Activated B cell treated with CpG ODN at 0.5 μM for 24 hours (primary cell): ENCODE results near the gene PPM1F. TPM values are rescaled to one million over a fixed set of nuclear protein-coding genes. Genes with fewer than 3 reads are reported as not detected.

ENCODE experiments used
- ATAC-seq: fragments of 200-7000 bp; cut with Tn5 transposase; one replicate; pipeline ENCODE4 v1.10.0; 2021; ENCODE audit warnings: low read depth, mild to moderate bottlenecking, moderate library complexity
- CTCF ChIA-PET: fragments of 350-600 bp; sonication (Branson Sonifier 250); formaldehyde crosslinking; loops from one replicate; lab custom pipeline; 2021; ENCODE audit warnings: antibody characterized with exemption; lab: Charles Lee
- POLR2A ChIA-PET: fragments of 350-600 bp; sonication (Branson Sonifier 250); formaldehyde crosslinking; loops from one replicate; lab custom pipeline; 2021; ENCODE audit warnings: antibody characterized with exemption; lab: Charles Lee
- DNase-seq: peaks from one replicate; pipeline ENCODE4 v3.0.0; 2022
- H3K27ac Mint-ChIP-seq: one replicate; pipeline ENCODE4 v1.8.0; 2020; ENCODE audit warnings: mixed read lengths
- H3K27me3 Mint-ChIP-seq: one replicate; pipeline ENCODE4 v1.8.0; 2021; ENCODE audit warnings: mixed read lengths
- H3K36me3 Mint-ChIP-seq: one replicate; pipeline ENCODE4 v1.8.0; 2021; ENCODE audit warnings: low read depth, mixed read lengths
- H3K4me1 Mint-ChIP-seq: one replicate; pipeline ENCODE4 v1.8.0; 2021; ENCODE audit warnings: mixed read lengths
- H3K4me3 Mint-ChIP-seq: one replicate; pipeline ENCODE4 v1.8.0; 2020; ENCODE audit warnings: mild to moderate bottlenecking, mixed read lengths
- H3K9me3 Mint-ChIP-seq: one replicate; pipeline ENCODE4 v1.8.0; 2020; ENCODE audit warnings: mixed read lengths
- CTCF ChIP-seq: fragments of 200-600 bp; IDR thresholded peaks from one replicate; pipeline ENCODE4 v1.8.0; 2022; ENCODE audit warnings: antibody characterized with exemption, mild to moderate bottlenecking
- intact Hi-C: fragments of 100-400 bp; cut with micrococcal nuclease; formaldehyde crosslinking; loops from one replicate; pipeline ENCODE4 v1.15.1; 2024
- total RNA-seq: library from RNA; stranded (reverse); gene quantifications from 2 replicates; pipeline ENCODE4 v1.2.3, GENCODE V29; 2022

PPM1F gene
- total RNA-seq, 1 donor from 2014 or later: 21.1 TPM

GRCh38 chr22:21947040-21948014 lies 5.3 kb downstream of the PPM1F start:
- H3K4me3 Mint-ChIP-seq: no peak overlapping the region
- H3K27me3 Mint-ChIP-seq: no peaks in the 10 kb centered on the region
- no peak overlapping the region for H3K27ac Mint-ChIP-seq
- ATAC-seq (no peak), DNase-seq (no peak)
- H3K4me1 Mint-ChIP-seq: peaks cover 18% of the 10 kb centered on the region
- ChIA-PET CTCF (interaction anchor here (1.3 kb wide), 1 partner anchor 9 kb away, joined by 4 read pairs; no protein-coding TSS in a partner anchor), POLR2A (no interaction called here)
- H3K36me3 Mint-ChIP-seq: peaks cover 16% of the 10 kb centered on the region
- H3K9me3 Mint-ChIP-seq: no peaks in the 10 kb centered on the region
- intact Hi-C loops: no loop called here
- no peak for TF ChIP-seq CTCF

- Mint-ChIP-seq H3K36me3 (peaks cover 16% of the 10 kb centered on the region), H3K9me3 (no peaks in the 10 kb centered on the region), H3K4me1 (peaks cover 18% of the 10 kb centered on the region), H3K27ac (no peak overlapping the region), H3K4me3 (no peak overlapping the region), H3K27me3 (no peaks in the 10 kb centered on the region)
- ChIA-PET CTCF (interaction anchor here (1.1 kb wide), 1 partner anchor 10 kb away, joined by 5 read pairs; no protein-coding TSS in a partner anchor), POLR2A (no interaction called here)
- TF ChIP-seq CTCF: no peak
- intact Hi-C loops: no loop called here
- DNase-seq: no peak
- no peak for ATAC-seq
Measured at GRCh38 chr22:21946262-21946925, 6.3 kb downstream of the PPM1F start.

GRCh38 chr22:21945453-21946261 lies 7.0 kb downstream of the PPM1F start:
- no peak for TF ChIP-seq CTCF
- Mint-ChIP-seq H3K36me3 (peaks cover 16% of the 10 kb centered on the region), H3K27me3 (no peaks in the 10 kb centered on the region), H3K9me3 (no peaks in the 10 kb centered on the region), H3K4me1 (peaks cover 22% of the 10 kb centered on the region), H3K4me3 (no peak overlapping the region), H3K27ac (no peak overlapping the region)
- CTCF ChIA-PET: interaction anchor here (1.1 kb wide), 1 partner anchor 9 kb away, joined by 5 read pairs; no protein-coding TSS in a partner anchor
- no peak for ATAC-seq
- intact Hi-C loops: no loop called here
- DNase-seq: no peak
- POLR2A ChIA-PET: no interaction called here

- ATAC-seq (no peak), DNase-seq (no peak)
- Mint-ChIP-seq H3K4me1 (peaks cover 22% of the 10 kb centered on the region), H3K4me3 (no peak overlapping the region), H3K27ac (no peak overlapping the region), H3K36me3 (peaks cover 16% of the 10 kb centered on the region), H3K9me3 (no peaks in the 10 kb centered on the region), H3K27me3 (no peaks in the 10 kb centered on the region)
- ChIA-PET POLR2A (no interaction called here), CTCF (interaction anchor here (1.2 to 1.7 kb wide), 2 partner anchors 8 to 231 kb away, joined by 3 to 7 read pairs; partner anchors contain the start of gene PPM1F)
- intact Hi-C loops: no loop called here
- TF ChIP-seq CTCF: no peak
Measured at GRCh38 chr22:21944871-21945270, 7.8 kb downstream of the PPM1F start.
